Measurements from ENCODE around the gene ARL4A. TPM values are rescaled to one million over a fixed set of nuclear protein-coding genes. Genes with fewer than 3 reads are reported as not detected.

The ARL4A gene
- total and polyA plus RNA-seq, 2 of the 8 experiments (the other 6 are each of a cell fraction or from before 2014, with no cell fraction given): 14.5 to 29.2 TPM

DNA sequence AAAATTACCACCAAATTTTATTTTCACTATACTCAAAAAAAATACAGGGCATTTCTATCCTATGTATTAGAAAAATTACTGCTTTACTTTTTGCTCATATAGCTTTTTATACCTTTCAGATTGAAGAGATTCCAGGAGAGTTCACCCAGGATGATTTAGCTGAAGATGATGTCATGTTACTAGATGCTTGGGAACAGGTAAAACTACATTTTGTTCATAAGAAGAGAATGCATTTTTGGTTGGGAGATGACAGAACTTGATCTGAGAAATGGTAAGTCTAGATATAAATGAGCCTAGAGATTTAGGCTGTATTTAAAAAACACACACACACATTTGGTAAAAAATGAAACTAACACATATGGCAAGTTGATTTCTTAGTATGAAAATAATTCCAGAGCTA, 38.1 kb upstream of the ARL4A start:
- DNase-seq (ENCODE audit: low read depth in 1 of 2, low spot score in 2 of 2) (no peak), FAIRE-seq (no peak)
- H3K14ac ChIP-seq (ENCODE audit: insufficient read length): no peak overlapping the region
- no peak for TF ChIP-seq MAFK (IDR thresholded peaks at IDR 0.05; ENCODE audit: low read depth, low read length)
- no peak for TF ChIP-seq YY1 (IDR thresholded peaks at IDR 0.05; ENCODE audit: low read depth, low read length)
- TF ChIP-seq EGR1 (IDR thresholded peaks at IDR 0.05; ENCODE audit: borderline replicate concordance, low read depth, low read length): no peak
- H2AFZ ChIP-seq (ENCODE audit: low read length): no peak overlapping the region
- no peak overlapping the region for H3K56ac ChIP-seq (replicated peaks; ENCODE audit: insufficient read length, low read depth, low read length)
- no peak overlapping the region for H2BK120ac ChIP-seq (replicated peaks; ENCODE audit: low read depth, low read length)
- no peak overlapping the region for H2BK5ac ChIP-seq (ENCODE audit: low read depth, low read length)
- no peak overlapping the region for H4K91ac ChIP-seq (replicated peaks; ENCODE audit: insufficient read length, low read length)
- H4K8ac ChIP-seq (ENCODE audit: extremely low read depth, insufficient read depth, low read length): no peak overlapping the region
- no peaks in the 10 kb centered on the region for H3K79me2 ChIP-seq (ENCODE audit: control insufficient read depth in 1 of 2, insufficient read depth in 2 of 2, low read length in 2 of 2)
- H4K20me1 ChIP-seq (replicated peaks in 1 of 2; ENCODE audit: control insufficient read depth in 1 of 2, insufficient read depth in 2 of 2, low read length in 2 of 2): no peaks in the 10 kb centered on the region
- no peak overlapping the region for H2BK15ac ChIP-seq (ENCODE audit: low read length)
- H4K5ac ChIP-seq (ENCODE audit: insufficient read length, low read depth, low read length): no peak overlapping the region
- H3K18ac ChIP-seq (ENCODE audit: extremely low read depth, low read length): no peak overlapping the region
- no peaks in the 10 kb centered on the region for H3K23me2 ChIP-seq (ENCODE audit: low read depth, low read length)
- ChIA-PET POLR2A (ENCODE audit: partially characterized antibody) (no interaction called here), CTCF (ENCODE audit: partially characterized antibody) (interaction anchor here (0.7 to 4.1 kb wide), 4 partner anchors 33 to 1052 kb away, joined by 3 to 19 read pairs (median 4); no protein-coding TSS in a partner anchor)
- no peak overlapping the region for H3K27ac ChIP-seq (ENCODE audit: low read depth, low read length)
- no peak overlapping the region for H2BK12ac ChIP-seq (ENCODE audit: low read depth, low read length)
- no peak overlapping the region for H3K4me2 ChIP-seq (ENCODE audit: insufficient read depth in 1 of 2, low read depth in 2 of 2, low read length in 2 of 2)
- no peak overlapping the region for H2AK5ac ChIP-seq (ENCODE audit: low read depth, low read length)
- no peaks in the 10 kb centered on the region for H3K27me3 ChIP-seq (replicated peaks in 1 of 4; ENCODE audit: control insufficient read depth in 3 of 4, extremely low read depth in 1 of 4, insufficient read depth in 3 of 4, low read length in 3 of 4)
- no peak overlapping the region for H3K4me3 ChIP-seq (ENCODE audit: extremely low read depth in 1 of 4, insufficient read depth in 2 of 4, low read depth in 3 of 4, low read length in 4 of 4)
- H3K4ac ChIP-seq (replicated peaks; ENCODE audit: insufficient read length, low read depth, low read length): no peak overlapping the region
- no peak overlapping the region for H3K9ac ChIP-seq (replicated peaks in 1 of 4; ENCODE audit: extremely low read depth in 1 of 4, low read depth in 3 of 4, low read length in 3 of 4)
- no peak overlapping the region for H2BK20ac ChIP-seq (ENCODE audit: low read length)
- H3K36me3 ChIP-seq (ENCODE audit: control insufficient read depth in 2 of 4, insufficient read depth in 4 of 4, low read length in 3 of 4): no peaks in the 10 kb centered on the region
- peaks cover 0 to 8% (median 1%) of the 10 kb centered on the region in 4 experiments; a peak in 4 of 7 replicates for H3K4me1 ChIP-seq (replicated peaks in 1 of 4; ENCODE audit: control insufficient read depth in 3 of 4, insufficient read depth in 4 of 4, low read length in 3 of 4)
- no peaks in the 10 kb centered on the region for H3K9me3 ChIP-seq (ENCODE audit: insufficient read depth in 2 of 2, low read depth in 1 of 2, low read length in 1 of 2)
- no peaks in the 10 kb centered on the region for H3K79me1 ChIP-seq (ENCODE audit: low read depth, low read length)
- H3K23ac ChIP-seq (ENCODE audit: insufficient read length): no peak overlapping the region

Data from H1 (cell line).